WTC11 (cell line): ENCODE measurements around the gene PLIN4. TPM values are rescaled to one million over a fixed set of nuclear protein-coding genes. Genes with fewer than 3 reads are reported as not detected.

Experiments used
- ATAC-seq: fragments of 200-7000 bp; cut with Tn5 transposase; 2 replicates; pipeline ENCODE4 v1.10.0; 2021; ENCODE audit warnings: mild to moderate bottlenecking, moderate library complexity
- CTCF ChIA-PET: fragments of 300-600 bp; sonication (Branson Sonifier 250); formaldehyde crosslinking; loops from one replicate; lab custom pipeline; 2021; ENCODE audit warnings: antibody characterized with exemption; lab: Charles Lee
- POLR2A ChIA-PET: fragments of 350-600 bp; sonication (Branson Sonifier 250); formaldehyde crosslinking; loops from one replicate; lab custom pipeline; 2021; ENCODE audit warnings: antibody characterized with exemption; lab: Charles Lee
- DNase-seq: peaks from one replicate; pipeline ENCODE4 v3.0.0; 2021; ENCODE audit warnings: low spot score
- H3K27ac Mint-ChIP-seq: 2 replicates; pipeline ENCODE4 v1.8.0; 2021; ENCODE audit warnings: mixed read lengths
- H3K27me3 Mint-ChIP-seq: 2 replicates; pipeline ENCODE4 v1.8.0; 2021; ENCODE audit warnings: low read depth, mild to moderate bottlenecking, moderate library complexity, mixed read lengths
- H3K36me3 Mint-ChIP-seq: 2 replicates; pipeline ENCODE4 v1.8.0; 2021; ENCODE audit warnings: mixed read lengths
- H3K4me1 Mint-ChIP-seq: 2 replicates; pipeline ENCODE4 v1.8.0; 2022; ENCODE audit warnings: mixed read lengths
- H3K4me3 Mint-ChIP-seq: 2 replicates; pipeline ENCODE4 v1.8.0; 2021; ENCODE audit warnings: mild to moderate bottlenecking, moderate library complexity, mixed read lengths
- H3K9me3 Mint-ChIP-seq: 2 replicates; pipeline ENCODE4 v1.8.0; 2021; ENCODE audit warnings: mixed read lengths
- EMX1 ChIP-seq: fragments of 250-450 bp; sonication (Bioruptor Pico); IDR thresholded peaks from 2 replicates; pipeline ENCODE4 v1.8.0; 2021; ENCODE audit warnings: mild to moderate bottlenecking
- GABPB1 ChIP-seq: sonication (generic); formaldehyde crosslinking; IDR thresholded peaks from 2 replicates; pipeline ENCODE4 v1.8.1; 2023; ENCODE audit warnings: mild to moderate bottlenecking, missing genetic modification reagents
- JUN ChIP-seq: sonication (generic); formaldehyde crosslinking; IDR thresholded peaks from 2 replicates; pipeline ENCODE4 v1.8.0; 2023; ENCODE audit warnings: mild to moderate bottlenecking, missing genetic modification reagents
- MXD4 ChIP-seq: fragments of 250-450 bp; sonication (Bioruptor Pico); IDR thresholded peaks from 2 replicates; pipeline ENCODE4 v1.8.0; 2021; ENCODE audit warnings: mild to moderate bottlenecking, moderate library complexity, borderline replicate concordance
- NFATC4 ChIP-seq: fragments of 250-450 bp; sonication (Bioruptor Pico); IDR thresholded peaks from 2 replicates; pipeline ENCODE4 v1.9.0; 2021; ENCODE audit warnings: mild to moderate bottlenecking
- NFE2L1 ChIP-seq: sonication (generic); formaldehyde crosslinking; IDR thresholded peaks from 2 replicates; pipeline ENCODE4 v1.8.1; 2023; ENCODE audit warnings: missing genetic modification reagents
- OVOL2 ChIP-seq: fragments of 250-450 bp; sonication (Bioruptor Pico); IDR thresholded peaks from 2 replicates; pipeline ENCODE4 v1.9.0; 2021; ENCODE audit warnings: mild to moderate bottlenecking, borderline replicate concordance
- RORB ChIP-seq: fragments of 250-450 bp; sonication (Bioruptor Pico); IDR thresholded peaks from 2 replicates; pipeline ENCODE4 v1.9.0; 2021; ENCODE audit warnings: mild to moderate bottlenecking
- TP53 ChIP-seq: sonication (generic); formaldehyde crosslinking; IDR thresholded peaks from 2 replicates; pipeline ENCODE4 v1.8.1; 2023; ENCODE audit warnings: mild to moderate bottlenecking, missing genetic modification reagents
- total RNA-seq: library from RNA; stranded (reverse); gene quantifications from 3 replicates; pipeline ENCODE4 v1.2.3, GENCODE V29; 2021
- TF ChIP-seq, protein P1 (sequence below): sonication (generic); formaldehyde crosslinking; IDR thresholded peaks from 2 replicates; pipeline ENCODE4 v1.8.0; 2022; ENCODE audit warnings: mild to moderate bottlenecking, missing genetic modification reagents
- TF ChIP-seq, protein P2 (sequence below): sonication (generic); formaldehyde crosslinking; IDR thresholded peaks from 2 replicates; pipeline ENCODE4 v1.8.1; 2022; ENCODE audit warnings: mild to moderate bottlenecking, missing genetic modification reagents, moderate library complexity, borderline replicate concordance
- TF ChIP-seq, protein P3 (sequence below): sonication (generic); formaldehyde crosslinking; IDR thresholded peaks from 2 replicates; pipeline ENCODE4 v1.8.1; 2022; ENCODE audit warnings: low read depth, missing genetic modification reagents, borderline replicate concordance
- TF ChIP-seq, protein P4 (sequence below): sonication (generic); formaldehyde crosslinking; IDR thresholded peaks from 2 replicates; pipeline ENCODE4 v1.8.1; 2023; ENCODE audit warnings: mild to moderate bottlenecking, missing genetic modification reagents, moderate library complexity
- TF ChIP-seq, protein P5 (sequence below): fragments of 250-450 bp; sonication (Bioruptor Pico); IDR thresholded peaks from 2 replicates; pipeline ENCODE4 v1.9.0; 2021; ENCODE audit warnings: mild to moderate bottlenecking, borderline replicate concordance
- TF ChIP-seq, protein P6 (sequence below): sonication (generic); formaldehyde crosslinking; IDR thresholded peaks from 2 replicates; pipeline ENCODE4 v1.8.1; 2023; ENCODE audit warnings: mild to moderate bottlenecking, missing genetic modification reagents, moderate library complexity

Gene PLIN4
- total RNA-seq, 1 experiment from 2014 or later: 0.35 TPM

DNA sequence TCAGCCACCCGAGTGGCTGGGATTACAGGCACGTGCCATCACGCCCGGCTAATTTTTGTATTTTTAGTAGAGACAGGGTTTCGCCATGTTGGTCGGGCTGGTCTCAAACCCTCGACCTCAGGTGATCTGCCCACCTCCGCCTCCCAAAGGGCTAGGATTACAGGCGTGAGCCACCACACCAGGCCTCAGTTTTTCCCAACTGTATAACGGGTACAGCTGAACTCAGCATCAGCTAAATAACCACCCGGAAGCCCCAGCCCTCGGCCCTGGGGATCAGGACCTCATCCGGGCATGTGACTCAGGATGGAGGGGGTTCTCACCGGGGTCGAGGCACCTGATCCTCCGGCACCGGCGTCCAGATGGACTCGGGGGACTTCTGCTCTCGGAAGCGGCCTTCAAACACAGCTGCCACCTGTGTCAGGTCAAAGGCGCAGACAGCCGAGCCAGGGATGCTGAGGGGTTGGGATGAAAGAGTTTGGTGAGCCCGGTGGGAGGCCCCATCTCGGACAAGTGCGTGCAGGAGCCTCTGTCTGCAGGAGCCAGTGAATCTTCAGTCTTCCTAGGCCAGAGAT is 32.3 kb upstream of the PLIN4 start:
- ChIA-PET CTCF (no interaction called here), POLR2A (no interaction called here)
- Mint-ChIP-seq H3K27ac (no peak overlapping the region), H3K36me3 (peaks cover 44% of the 10 kb centered on the region), H3K4me1 (no peaks in the 10 kb centered on the region), H3K9me3 (no peaks in the 10 kb centered on the region), H3K27me3 (no peaks in the 10 kb centered on the region), H3K4me3 (no peak overlapping the region)
- ATAC-seq (no peak), DNase-seq (no peak)
- TF ChIP-seq, protein P1, sequence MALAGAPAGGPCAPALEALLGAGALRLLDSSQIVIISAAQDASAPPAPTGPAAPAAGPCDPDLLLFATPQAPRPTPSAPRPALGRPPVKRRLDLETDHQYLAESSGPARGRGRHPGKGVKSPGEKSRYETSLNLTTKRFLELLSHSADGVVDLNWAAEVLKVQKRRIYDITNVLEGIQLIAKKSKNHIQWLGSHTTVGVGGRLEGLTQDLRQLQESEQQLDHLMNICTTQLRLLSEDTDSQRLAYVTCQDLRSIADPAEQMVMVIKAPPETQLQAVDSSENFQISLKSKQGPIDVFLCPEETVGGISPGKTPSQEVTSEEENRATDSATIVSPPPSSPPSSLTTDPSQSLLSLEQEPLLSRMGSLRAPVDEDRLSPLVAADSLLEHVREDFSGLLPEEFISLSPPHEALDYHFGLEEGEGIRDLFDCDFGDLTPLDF (CRISPR knock-in tag): no peak
- TF ChIP-seq GABPB1 (CRISPR knock-in tag) (no peak), RORB (no peak), EMX1 (no peak), NFATC4 (CRISPR knock-in tag) (no peak), NFE2L1 (CRISPR knock-in tag) (no peak)
- TF ChIP-seq, protein P2, sequence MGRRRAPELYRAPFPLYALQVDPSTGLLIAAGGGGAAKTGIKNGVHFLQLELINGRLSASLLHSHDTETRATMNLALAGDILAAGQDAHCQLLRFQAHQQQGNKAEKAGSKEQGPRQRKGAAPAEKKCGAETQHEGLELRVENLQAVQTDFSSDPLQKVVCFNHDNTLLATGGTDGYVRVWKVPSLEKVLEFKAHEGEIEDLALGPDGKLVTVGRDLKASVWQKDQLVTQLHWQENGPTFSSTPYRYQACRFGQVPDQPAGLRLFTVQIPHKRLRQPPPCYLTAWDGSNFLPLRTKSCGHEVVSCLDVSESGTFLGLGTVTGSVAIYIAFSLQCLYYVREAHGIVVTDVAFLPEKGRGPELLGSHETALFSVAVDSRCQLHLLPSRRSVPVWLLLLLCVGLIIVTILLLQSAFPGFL (CRISPR knock-in tag): no peak
- TF ChIP-seq, all 79 proteins: peak for 0

DNA sequence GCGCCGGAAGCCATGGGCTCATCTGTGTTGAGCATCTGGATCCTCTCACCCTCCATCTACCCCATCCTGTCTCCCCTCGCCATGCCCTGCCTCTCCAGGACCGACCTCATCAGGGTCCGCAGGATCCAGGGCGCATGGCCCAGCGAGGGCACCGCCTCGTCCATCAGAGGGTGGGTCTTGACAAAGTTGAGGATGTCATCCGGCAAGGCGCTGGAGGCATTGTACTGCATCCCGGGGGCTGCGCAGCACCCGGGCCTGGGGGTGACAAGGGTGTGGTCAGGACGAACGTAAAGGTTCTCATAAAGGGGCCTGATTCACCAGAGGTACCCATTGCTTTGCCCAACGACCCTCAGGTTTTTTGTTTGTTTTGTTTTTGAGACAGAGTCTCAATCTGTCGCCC is 31.7 kb upstream of the PLIN4 start:
- TF ChIP-seq JUN (CRISPR knock-in tag) (no peak), TP53 (CRISPR knock-in tag) (no peak)
- POLR2A ChIA-PET: interaction anchor here (0.6 kb wide), 1 partner anchor 259 kb away, joined by 5 read pairs; no protein-coding TSS in a partner anchor
- H3K27me3 Mint-ChIP-seq: no peaks in the 10 kb centered on the region
- H3K36me3 Mint-ChIP-seq: peaks cover 43% of the 10 kb centered on the region
- CTCF ChIA-PET: no interaction called here
- no peak overlapping the region for H3K27ac Mint-ChIP-seq
- DNase-seq (no peak), ATAC-seq (no peak)
- no peak overlapping the region for H3K4me3 Mint-ChIP-seq
- no peaks in the 10 kb centered on the region for H3K9me3 Mint-ChIP-seq
- no peaks in the 10 kb centered on the region for H3K4me1 Mint-ChIP-seq

DNA sequence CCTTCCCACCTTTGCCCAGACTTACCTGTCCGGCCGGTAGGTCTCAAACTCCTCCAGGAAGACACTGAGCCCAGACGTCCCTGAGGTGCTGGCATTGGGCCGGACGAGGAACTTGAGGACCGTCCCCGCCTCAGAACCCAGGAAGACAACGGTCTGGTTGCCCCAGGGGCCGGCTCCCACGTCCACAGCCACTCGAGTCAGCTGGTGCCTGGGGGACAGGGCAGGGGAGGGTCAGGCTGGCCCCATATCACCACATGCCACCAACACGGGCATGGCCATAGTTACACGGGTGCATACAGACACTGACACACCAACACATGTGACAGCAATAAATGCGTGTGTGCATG is 29.9 kb upstream of the PLIN4 start:
- ChIA-PET CTCF (interaction anchor here (1.2 to 2.7 kb wide), 6 partner anchors 10 to 77 kb away, joined by 3 to 17 read pairs (median 6); partner anchors contain the start of gene HDGFL2), POLR2A (no interaction called here)
- no peak overlapping the region for H3K4me3 Mint-ChIP-seq
- no peak for TF ChIP-seq MXD4
- TF ChIP-seq, protein P3, sequence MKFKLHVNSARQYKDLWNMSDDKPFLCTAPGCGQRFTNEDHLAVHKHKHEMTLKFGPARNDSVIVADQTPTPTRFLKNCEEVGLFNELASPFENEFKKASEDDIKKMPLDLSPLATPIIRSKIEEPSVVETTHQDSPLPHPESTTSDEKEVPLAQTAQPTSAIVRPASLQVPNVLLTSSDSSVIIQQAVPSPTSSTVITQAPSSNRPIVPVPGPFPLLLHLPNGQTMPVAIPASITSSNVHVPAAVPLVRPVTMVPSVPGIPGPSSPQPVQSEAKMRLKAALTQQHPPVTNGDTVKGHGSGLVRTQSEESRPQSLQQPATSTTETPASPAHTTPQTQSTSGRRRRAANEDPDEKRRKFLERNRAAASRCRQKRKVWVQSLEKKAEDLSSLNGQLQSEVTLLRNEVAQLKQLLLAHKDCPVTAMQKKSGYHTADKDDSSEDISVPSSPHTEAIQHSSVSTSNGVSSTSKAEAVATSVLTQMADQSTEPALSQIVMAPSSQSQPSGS (CRISPR knock-in tag): no peak
- TF ChIP-seq, protein P4, sequence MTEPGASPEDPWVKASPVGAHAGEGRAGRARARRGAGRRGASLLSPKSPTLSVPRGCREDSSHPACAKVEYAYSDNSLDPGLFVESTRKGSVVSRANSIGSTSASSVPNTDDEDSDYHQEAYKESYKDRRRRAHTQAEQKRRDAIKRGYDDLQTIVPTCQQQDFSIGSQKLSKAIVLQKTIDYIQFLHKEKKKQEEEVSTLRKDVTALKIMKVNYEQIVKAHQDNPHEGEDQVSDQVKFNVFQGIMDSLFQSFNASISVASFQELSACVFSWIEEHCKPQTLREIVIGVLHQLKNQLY (CRISPR knock-in tag): no peak
- TF ChIP-seq, protein P5, sequence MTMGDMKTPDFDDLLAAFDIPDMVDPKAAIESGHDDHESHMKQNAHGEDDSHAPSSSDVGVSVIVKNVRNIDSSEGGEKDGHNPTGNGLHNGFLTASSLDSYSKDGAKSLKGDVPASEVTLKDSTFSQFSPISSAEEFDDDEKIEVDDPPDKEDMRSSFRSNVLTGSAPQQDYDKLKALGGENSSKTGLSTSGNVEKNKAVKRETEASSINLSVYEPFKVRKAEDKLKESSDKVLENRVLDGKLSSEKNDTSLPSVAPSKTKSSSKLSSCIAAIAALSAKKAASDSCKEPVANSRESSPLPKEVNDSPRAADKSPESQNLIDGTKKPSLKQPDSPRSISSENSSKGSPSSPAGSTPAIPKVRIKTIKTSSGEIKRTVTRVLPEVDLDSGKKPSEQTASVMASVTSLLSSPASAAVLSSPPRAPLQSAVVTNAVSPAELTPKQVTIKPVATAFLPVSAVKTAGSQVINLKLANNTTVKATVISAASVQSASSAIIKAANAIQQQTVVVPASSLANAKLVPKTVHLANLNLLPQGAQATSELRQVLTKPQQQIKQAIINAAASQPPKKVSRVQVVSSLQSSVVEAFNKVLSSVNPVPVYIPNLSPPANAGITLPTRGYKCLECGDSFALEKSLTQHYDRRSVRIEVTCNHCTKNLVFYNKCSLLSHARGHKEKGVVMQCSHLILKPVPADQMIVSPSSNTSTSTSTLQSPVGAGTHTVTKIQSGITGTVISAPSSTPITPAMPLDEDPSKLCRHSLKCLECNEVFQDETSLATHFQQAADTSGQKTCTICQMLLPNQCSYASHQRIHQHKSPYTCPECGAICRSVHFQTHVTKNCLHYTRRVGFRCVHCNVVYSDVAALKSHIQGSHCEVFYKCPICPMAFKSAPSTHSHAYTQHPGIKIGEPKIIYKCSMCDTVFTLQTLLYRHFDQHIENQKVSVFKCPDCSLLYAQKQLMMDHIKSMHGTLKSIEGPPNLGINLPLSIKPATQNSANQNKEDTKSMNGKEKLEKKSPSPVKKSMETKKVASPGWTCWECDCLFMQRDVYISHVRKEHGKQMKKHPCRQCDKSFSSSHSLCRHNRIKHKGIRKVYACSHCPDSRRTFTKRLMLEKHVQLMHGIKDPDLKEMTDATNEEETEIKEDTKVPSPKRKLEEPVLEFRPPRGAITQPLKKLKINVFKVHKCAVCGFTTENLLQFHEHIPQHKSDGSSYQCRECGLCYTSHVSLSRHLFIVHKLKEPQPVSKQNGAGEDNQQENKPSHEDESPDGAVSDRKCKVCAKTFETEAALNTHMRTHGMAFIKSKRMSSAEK (CRISPR knock-in tag): no peak
- no peak for TF ChIP-seq OVOL2 (CRISPR knock-in tag)
- TF ChIP-seq, protein P6, sequence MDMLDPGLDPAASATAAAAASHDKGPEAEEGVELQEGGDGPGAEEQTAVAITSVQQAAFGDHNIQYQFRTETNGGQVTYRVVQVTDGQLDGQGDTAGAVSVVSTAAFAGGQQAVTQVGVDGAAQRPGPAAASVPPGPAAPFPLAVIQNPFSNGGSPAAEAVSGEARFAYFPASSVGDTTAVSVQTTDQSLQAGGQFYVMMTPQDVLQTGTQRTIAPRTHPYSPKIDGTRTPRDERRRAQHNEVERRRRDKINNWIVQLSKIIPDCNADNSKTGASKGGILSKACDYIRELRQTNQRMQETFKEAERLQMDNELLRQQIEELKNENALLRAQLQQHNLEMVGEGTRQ: no peak
- no peak for TF ChIP-seq TP53 (CRISPR knock-in tag)
- no peaks in the 10 kb centered on the region for H3K27me3 Mint-ChIP-seq
- no peaks in the 10 kb centered on the region for H3K4me1 Mint-ChIP-seq
- no peaks in the 10 kb centered on the region for H3K9me3 Mint-ChIP-seq
- no peak overlapping the region for H3K27ac Mint-ChIP-seq
- peaks cover 26% of the 10 kb centered on the region for H3K36me3 Mint-ChIP-seq
- DNase-seq: no peak
- no peak for ATAC-seq
